ENCODE measurements around the gene LAPTM5.

- TF ChIP-seq POLR2A (IDR thresholded peaks at IDR 0.05): no peak
- no peak for TF ChIP-seq CTCF (IDR thresholded peaks at IDR 0.05)
Observed at GRCh38 chr1:30700528-30701257, 56.9 kb downstream of the LAPTM5 start.

All from thyroid gland (tissue), 4 donors.